ENCODE measurements around the gene ARMC9. TPM values are rescaled to one million over a fixed set of nuclear protein-coding genes. Genes with fewer than 3 reads are reported as not detected.
"Not testable (repeated sequence)": the region's sequence is repeated elsewhere in the genome, so short reads cannot be mapped to it uniquely, and the experiment has no call there.

ARMC9 gene
- polyA plus RNA-seq, 1 donor = 27.3 TPM

- no peak for DNase-seq
Observed at GRCh38 chr2:231244382-231245248, 46.2 kb downstream of the ARMC9 start.

GRCh38 chr2:231245249-231246094, 47.0 kb downstream of the ARMC9 start:
- DNase-seq = no peak

GRCh38 chr2:231246171-231246842, 47.9 kb downstream of the ARMC9 start:
- no peak for DNase-seq

- DNase-seq = no peak
Observed at GRCh38 chr2:231250146-231250545, 51.7 kb downstream of the ARMC9 start.

- DNase-seq = no peak
Observed at GRCh38 chr2:231250698-231251097, 52.3 kb downstream of the ARMC9 start.

GRCh38 chr2:231253292-231253691, 54.9 kb downstream of the ARMC9 start:
- not testable (repeated sequence) for DNase-seq

GRCh38 chr2:231256494-231256893, 58.1 kb downstream of the ARMC9 start:
- DNase-seq = no peak

GRCh38 chr2:231257763-231258162, 59.3 kb downstream of the ARMC9 start:
- DNase-seq = no peak

- DNase-seq = no peak
Observed at GRCh38 chr2:231258701-231259100, 60.3 kb downstream of the ARMC9 start.

- DNase-seq = no peak
Observed at GRCh38 chr2:231259104-231259503, 60.7 kb downstream of the ARMC9 start.

- DNase-seq = no peak
Observed at GRCh38 chr2:231260442-231261208, 62.2 kb downstream of the ARMC9 start.

- no peak for DNase-seq
Observed at GRCh38 chr2:231263118-231263831, 64.8 kb downstream of the ARMC9 start.

GRCh38 chr2:231270221-231271114, 72.0 kb downstream of the ARMC9 start:
- DNase-seq = no peak

- no peak for DNase-seq
Observed at GRCh38 chr2:231272991-231273390, 74.6 kb downstream of the ARMC9 start.

GRCh38 chr2:231276987-231277386, 78.6 kb downstream of the ARMC9 start:
- no peak for DNase-seq

GRCh38 chr2:231277962-231278361, 79.5 kb downstream of the ARMC9 start:
- DNase-seq = no peak

- no peak for DNase-seq
Observed at GRCh38 chr2:231278868-231279267, 80.4 kb downstream of the ARMC9 start.

GRCh38 chr2:231280846-231281245, 82.4 kb downstream of the ARMC9 start:
- no peak for DNase-seq

- no peak for DNase-seq
Observed at GRCh38 chr2:231284296-231284695, 85.9 kb downstream of the ARMC9 start.

- DNase-seq = no peak
Observed at GRCh38 chr2:231286964-231287363, 88.5 kb downstream of the ARMC9 start.
